GM18499 (cell line): Measurements from ENCODE around the gene EMID1.

Source experiments
- ATAC-seq: cut with Tn5 transposase; IDR thresholded peaks from one replicate; pipeline ENCODE4 v1.9.1; 2021; ENCODE audit warnings: moderate number of reproducible peaks; ENCODE audit not compliant: insufficient read depth, unreplicated experiment

Gene EMID1

GRCh38 chr22:29256606-29257325, 51.1 kb downstream of the EMID1 start:
- ATAC-seq: no peak

- ATAC-seq: no peak
Observed at GRCh38 chr22:29257751-29258181, 52.1 kb downstream of the EMID1 start.

GRCh38 chr22:29258407-29259252, 52.9 kb downstream of the EMID1 start:
- ATAC-seq: no peak

GRCh38 chr22:29259253-29259899, 53.7 kb downstream of the EMID1 start:
- ATAC-seq: no peak

GRCh38 chr22:29260031-29260560, 54.4 kb downstream of the EMID1 start:
- no peak for ATAC-seq

GRCh38 chr22:29260601-29261315, 55.1 kb downstream of the EMID1 start:
- no peak for ATAC-seq

GRCh38 chr22:29263791-29264276, 58.1 kb downstream of the EMID1 start:
- no peak for ATAC-seq

GRCh38 chr22:29265305-29265704, 59.6 kb downstream of the EMID1 start:
- no peak for ATAC-seq

GRCh38 chr22:29265929-29266328, 60.2 kb downstream of the EMID1 start:
- ATAC-seq: no peak

- ATAC-seq: no peak
Observed at GRCh38 chr22:29266564-29267461, 61.1 kb downstream of the EMID1 start.

- no peak for ATAC-seq
Observed at GRCh38 chr22:29267462-29267857, 61.8 kb downstream of the EMID1 start.

- ATAC-seq: peak; percentile 62
Observed at GRCh38 chr22:29267858-29268510, 62.3 kb downstream of the EMID1 start, which contains the start of the genes EWSR1 and RHBDD3. Gene EWSR1, plus strand, starts transcription at chr22:29268268. Its CDS starts 69 bp downstream, at chr22:29268337. Gene RHBDD3, minus strand, starts transcription at chr22:29267981. Its CDS starts 2,355 bp downstream, at chr22:29265626.

- no peak for ATAC-seq
Observed at GRCh38 chr22:29268511-29269229, 63.0 kb downstream of the EMID1 start.

- no peak for ATAC-seq
Observed at GRCh38 chr22:29269230-29269604, 63.5 kb downstream of the EMID1 start.

GRCh38 chr22:29269731-29270474, 64.2 kb downstream of the EMID1 start:
- no peak for ATAC-seq

GRCh38 chr22:29270475-29271271, 65.0 kb downstream of the EMID1 start:
- ATAC-seq: no peak
